C4-2B (cell line): Measurements from ENCODE around the gene GMPS.

Source experiments
- H3K27ac ChIP-seq: fragments of 450-650 bp; 2 replicates; pipeline ENCODE4 v1.5.1; 2017
- ZFX ChIP-seq: fragments of 450-650 bp; IDR thresholded peaks from 2 replicates; pipeline ENCODE4 v1.6.1; 2017
- TF ChIP-seq, protein P1 (sequence below): fragments of 450-650 bp; conservative IDR thresholded peaks from 2 replicates; pipeline ENCODE4 v1.5.1; 2017; ENCODE audit warnings: mild to moderate bottlenecking

The GMPS gene

DNA sequence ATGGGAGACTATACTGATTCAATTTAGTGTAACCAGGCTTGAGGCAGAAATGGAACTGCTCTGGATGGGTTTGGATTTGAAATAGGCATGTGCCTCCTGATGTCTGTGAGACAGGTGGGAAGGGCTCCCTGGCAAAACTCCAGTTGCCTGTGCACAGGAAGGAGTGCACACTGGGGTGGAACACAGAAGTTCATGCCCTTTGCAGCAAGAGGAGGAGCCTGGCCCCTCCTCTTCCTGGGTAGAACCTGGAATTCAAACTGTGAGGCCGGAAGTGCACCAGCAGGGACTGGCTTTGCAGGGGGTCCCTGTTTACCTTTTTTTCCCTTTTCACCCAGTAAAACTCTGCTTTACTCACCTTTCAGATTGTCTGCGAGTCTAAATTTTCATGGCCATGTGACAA is 99.9 kb downstream of the GMPS start:
- TF ChIP-seq, protein P1, sequence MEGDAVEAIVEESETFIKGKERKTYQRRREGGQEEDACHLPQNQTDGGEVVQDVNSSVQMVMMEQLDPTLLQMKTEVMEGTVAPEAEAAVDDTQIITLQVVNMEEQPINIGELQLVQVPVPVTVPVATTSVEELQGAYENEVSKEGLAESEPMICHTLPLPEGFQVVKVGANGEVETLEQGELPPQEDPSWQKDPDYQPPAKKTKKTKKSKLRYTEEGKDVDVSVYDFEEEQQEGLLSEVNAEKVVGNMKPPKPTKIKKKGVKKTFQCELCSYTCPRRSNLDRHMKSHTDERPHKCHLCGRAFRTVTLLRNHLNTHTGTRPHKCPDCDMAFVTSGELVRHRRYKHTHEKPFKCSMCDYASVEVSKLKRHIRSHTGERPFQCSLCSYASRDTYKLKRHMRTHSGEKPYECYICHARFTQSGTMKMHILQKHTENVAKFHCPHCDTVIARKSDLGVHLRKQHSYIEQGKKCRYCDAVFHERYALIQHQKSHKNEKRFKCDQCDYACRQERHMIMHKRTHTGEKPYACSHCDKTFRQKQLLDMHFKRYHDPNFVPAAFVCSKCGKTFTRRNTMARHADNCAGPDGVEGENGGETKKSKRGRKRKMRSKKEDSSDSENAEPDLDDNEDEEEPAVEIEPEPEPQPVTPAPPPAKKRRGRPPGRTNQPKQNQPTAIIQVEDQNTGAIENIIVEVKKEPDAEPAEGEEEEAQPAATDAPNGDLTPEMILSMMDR = no peak
- no peak for TF ChIP-seq ZFX
- H3K27ac ChIP-seq = no peak overlapping the region

DNA sequence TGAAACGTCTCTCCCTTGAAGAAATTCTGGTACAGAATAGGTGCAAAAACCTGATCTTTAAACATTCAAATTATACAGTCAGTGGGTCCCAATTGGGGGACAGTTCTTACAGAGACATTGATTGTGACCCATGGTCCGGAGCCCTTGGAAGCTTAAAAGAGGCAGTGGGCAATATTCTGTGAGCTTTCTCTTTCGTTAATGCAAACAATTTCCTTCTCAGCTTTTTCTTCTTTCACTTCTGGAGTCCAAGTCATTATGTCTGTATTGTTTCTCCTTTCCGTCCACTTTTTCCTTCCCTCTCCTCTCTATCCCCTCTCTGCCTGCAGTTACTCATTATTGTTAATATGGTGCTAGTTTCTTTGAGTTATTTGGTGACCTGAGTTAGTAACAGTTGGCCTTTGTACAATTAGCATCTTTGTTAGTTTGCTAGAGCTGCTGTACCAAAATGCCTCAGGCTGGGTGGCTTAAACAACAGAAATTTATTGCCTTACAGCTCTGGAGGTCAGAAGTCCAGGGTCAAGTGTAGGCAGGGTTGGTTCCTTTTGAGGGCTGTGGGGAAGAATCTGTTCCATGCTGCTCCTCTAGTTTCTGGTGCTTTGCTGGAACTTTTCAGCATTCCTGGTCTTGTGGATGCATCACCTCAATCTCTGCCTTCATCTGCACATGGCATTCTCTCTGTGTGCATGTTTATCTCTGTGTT is 102.6 kb downstream of the GMPS start:
- no peak overlapping the region for H3K27ac ChIP-seq
- TF ChIP-seq ZFX = no peak
- TF ChIP-seq, protein P1 = no peak

DNA sequence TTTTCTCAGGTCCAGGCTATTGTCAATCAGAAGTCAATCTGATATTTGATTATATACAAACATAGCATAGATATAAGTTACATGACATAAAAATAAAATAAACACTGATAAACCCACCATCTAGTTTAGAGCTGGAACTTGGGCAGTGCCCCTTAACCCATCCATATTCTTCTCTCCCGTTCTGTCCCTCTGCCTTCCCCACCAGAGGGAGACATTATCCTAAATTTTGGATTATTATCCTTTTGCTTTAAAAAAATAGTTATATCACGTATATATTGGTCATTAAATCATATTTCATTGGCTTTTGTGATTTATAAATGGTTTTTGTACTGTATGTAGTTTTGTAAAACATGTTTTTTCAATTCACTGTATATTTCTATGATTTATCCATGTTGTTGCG is 107.9 kb downstream of the GMPS start:
- no peak overlapping the region for H3K27ac ChIP-seq
- no peak for TF ChIP-seq ZFX
- TF ChIP-seq, protein P1 = peak; percentile 58

DNA sequence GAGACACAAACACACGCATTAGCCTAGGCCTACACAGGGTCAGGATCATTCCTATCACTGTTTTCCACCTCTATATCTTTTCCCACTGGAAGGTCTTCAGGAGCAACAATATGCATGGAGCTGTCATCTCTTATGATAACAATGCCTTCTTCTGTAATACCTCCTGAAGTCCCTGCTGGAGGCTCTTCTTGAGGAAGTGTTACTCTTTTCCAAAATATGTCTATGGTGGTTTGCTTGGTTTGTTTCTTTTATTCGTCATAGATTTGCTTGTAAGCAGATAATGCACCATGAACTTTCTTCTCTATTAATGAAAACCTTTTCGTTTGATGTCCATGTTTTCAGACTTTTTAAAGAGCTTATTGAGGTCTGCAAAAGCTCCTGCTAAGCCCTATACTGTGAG is 109.3 kb downstream of the GMPS start:
- TF ChIP-seq, protein P1 = no peak
- TF ChIP-seq ZFX = no peak
- no peak overlapping the region for H3K27ac ChIP-seq

DNA sequence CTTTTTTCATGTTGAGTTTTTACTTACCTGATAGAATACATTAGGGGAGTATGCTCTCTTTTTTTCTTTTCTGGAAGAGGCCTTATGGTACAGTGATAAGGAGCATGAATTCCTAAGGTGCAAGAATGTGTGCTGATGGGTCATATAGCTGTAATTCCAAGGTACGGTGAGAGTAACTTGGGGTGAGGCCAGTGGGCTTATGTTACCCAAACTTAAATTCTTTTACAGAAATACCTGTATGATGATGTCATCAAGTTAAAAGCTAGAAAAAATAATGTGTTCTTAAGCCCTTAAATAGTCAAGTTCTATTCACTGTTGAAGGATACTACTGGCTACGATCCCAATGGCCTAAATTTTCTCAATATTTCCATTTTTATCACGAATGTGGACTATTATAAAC is 111.2 kb downstream of the GMPS start:
- TF ChIP-seq, protein P1 = no peak
- no peak for TF ChIP-seq ZFX
- no peak overlapping the region for H3K27ac ChIP-seq

DNA sequence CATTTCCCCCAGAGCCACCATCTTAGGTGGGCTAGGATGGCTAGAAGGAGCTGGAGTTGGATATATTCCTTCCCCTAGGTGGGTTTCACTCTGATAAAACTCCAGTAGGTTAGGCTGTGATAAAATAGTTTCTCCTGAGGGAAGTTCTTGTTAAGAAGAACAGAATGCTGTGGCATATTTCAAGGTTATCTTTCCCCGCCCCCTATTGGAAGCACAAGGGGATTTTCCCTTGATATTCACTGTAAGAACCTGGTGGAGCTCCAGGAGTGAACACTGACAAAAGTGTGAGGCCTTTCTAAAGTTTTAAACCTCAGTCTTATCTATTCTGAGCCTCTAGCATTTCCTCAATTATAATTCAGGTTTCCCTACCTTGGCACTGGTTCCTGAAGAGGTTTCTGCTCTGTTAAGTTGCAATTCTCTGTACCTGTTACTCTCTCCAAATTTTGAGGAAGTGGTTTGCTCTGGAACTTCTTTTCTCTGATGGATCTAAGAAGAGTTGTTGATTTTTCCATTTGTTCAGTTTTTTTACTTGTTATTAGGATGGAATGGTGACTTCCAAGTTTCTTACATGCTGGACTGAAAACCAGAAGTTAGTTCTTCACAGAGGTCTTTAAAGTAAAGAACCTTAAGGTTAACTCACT is 113.5 kb downstream of the GMPS start:
- TF ChIP-seq, protein P1 = peak; percentile 23
- no peak for TF ChIP-seq ZFX
- no peak overlapping the region for H3K27ac ChIP-seq

DNA sequence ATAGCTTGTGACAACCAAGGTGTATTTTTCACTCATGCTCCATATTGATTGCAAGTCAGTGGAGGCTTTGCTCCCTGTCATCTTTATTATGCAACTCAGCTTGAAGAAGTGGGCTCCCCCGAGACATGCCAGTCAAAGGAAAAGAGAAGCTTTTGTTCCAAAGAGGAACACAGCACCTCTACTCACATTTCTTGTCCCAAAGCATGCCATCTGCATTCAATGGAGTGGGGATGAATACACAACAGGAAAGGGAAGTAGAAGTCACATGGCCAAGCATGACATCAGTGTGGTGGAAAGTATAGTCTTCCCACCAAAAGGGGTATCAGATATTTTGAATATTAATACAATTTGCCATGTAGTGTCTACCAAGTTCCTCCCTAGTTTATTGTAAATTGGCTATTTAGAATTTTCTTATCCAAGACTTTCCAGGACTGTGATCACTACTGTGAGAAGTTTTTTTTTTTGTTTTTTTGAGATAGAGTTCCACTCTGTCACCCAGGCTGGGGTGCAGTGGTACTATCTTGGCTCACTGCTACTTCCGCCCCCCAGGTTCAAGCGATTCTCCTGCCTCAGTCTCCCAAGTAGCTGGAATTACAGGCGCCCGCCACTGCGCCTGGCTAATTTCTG is 114.5 kb downstream of the GMPS start:
- TF ChIP-seq, protein P1 = no peak
- TF ChIP-seq ZFX = no peak

More for the DNA sequence above, 114.5 kb downstream of the GMPS start:
- H3K27ac ChIP-seq = no peak overlapping the region
